Vagina (tissue), 2 donors: ENCODE measurements around the gene PSMB3. TPM values are rescaled to one million over a fixed set of nuclear protein-coding genes. Genes with fewer than 3 reads are reported as not detected.

ENCODE experiments used
- DNase-seq, 2 donors: peaks; one replicate each; pipeline ENCODE4 v3.0.0-alpha.2; 2017; ENCODE audit errors: extremely low spot score in 2 of 2
- H3K27ac ChIP-seq: fragments of 200-600 bp; sonication (generic); one replicate; pipeline ENCODE4 v1.5.1; 2019
- H3K27me3 ChIP-seq: fragments of 200-600 bp; sonication (generic); one replicate; pipeline ENCODE4 v1.5.1; 2019
- H3K36me3 ChIP-seq, 2 donors: fragments of 200-600 bp; sonication (generic); one replicate each; pipeline ENCODE4 v1.5.1; 2017 to 2019
- H3K4me1 ChIP-seq: fragments of 200-600 bp; sonication (generic); one replicate; pipeline ENCODE4 v1.5.1; 2019
- H3K4me3 ChIP-seq, 2 donors: fragments of 200-600 bp; sonication (generic); 1 replicate in 1 of 2; 2 replicates in 1 of 2; pipeline ENCODE4 v1.5.1; 2016 to 2019
- H3K9me3 ChIP-seq: fragments of 200-600 bp; sonication (generic); one replicate; pipeline ENCODE4 v1.5.1; 2019
- POLR2A ChIP-seq, 2 donors: fragments of 450-650 bp; IDR thresholded peaks; one replicate each; pipeline ENCODE4 v1.6.1; 2017; ENCODE audit warnings: antibody characterized with exemption in 2 of 2, mild to moderate bottlenecking in 2 of 2, moderate library complexity in 2 of 2
- POLR2AphosphoS5 ChIP-seq, 2 donors: sonication (generic); formaldehyde crosslinking; IDR thresholded peaks; one replicate each; pipeline ENCODE4 v1.9.0; 2017; ENCODE audit warnings: antibody characterized with exemption in 2 of 2, mild to moderate bottlenecking in 2 of 2, low read depth in 1 of 2; ENCODE audit not compliant: insufficient read depth in 1 of 2
- intact Hi-C: fragments of 100-400 bp; cut with DNase I; formaldehyde crosslinking; loops from one replicate; pipeline ENCODE4 v1.15.1; 2023
- total RNA-seq: library from RNA; depleted of rRNA; stranded (reverse); fragments of >200 nt; gene quantifications from one replicate; pipeline ENCODE4 v1.2.3, GENCODE V29; 2016
- TF ChIP-seq, protein P1 (sequence below), 3 experiments: fragments of 450-650 bp in 2 of 3; fragments of 200-600 bp in 1 of 3; sonication (generic) in 1 of 3; IDR thresholded peaks; one replicate each; pipeline ENCODE4 v1.5.1; 2017 to 2019; ENCODE audit warnings: antibody characterized with exemption in 3 of 3, mild to moderate bottlenecking in 2 of 3, moderate library complexity in 2 of 3

Gene PSMB3
- total RNA-seq, 1 donor from 2014 or later: 193 TPM

- Histone ChIP-seq H3K9me3 (no peaks in the 10 kb centered on the region), H3K27ac (peak overlapping the region; percentile 83), H3K27me3 (no peaks in the 10 kb centered on the region), H3K36me3 (peaks cover 0 to 3% of the 10 kb centered on the region in 2 donors), H3K4me1 (peaks cover 70% of the 10 kb centered on the region), H3K4me3 (peak overlapping the region; percentile 65 to 98)
- TF ChIP-seq, protein P1, sequence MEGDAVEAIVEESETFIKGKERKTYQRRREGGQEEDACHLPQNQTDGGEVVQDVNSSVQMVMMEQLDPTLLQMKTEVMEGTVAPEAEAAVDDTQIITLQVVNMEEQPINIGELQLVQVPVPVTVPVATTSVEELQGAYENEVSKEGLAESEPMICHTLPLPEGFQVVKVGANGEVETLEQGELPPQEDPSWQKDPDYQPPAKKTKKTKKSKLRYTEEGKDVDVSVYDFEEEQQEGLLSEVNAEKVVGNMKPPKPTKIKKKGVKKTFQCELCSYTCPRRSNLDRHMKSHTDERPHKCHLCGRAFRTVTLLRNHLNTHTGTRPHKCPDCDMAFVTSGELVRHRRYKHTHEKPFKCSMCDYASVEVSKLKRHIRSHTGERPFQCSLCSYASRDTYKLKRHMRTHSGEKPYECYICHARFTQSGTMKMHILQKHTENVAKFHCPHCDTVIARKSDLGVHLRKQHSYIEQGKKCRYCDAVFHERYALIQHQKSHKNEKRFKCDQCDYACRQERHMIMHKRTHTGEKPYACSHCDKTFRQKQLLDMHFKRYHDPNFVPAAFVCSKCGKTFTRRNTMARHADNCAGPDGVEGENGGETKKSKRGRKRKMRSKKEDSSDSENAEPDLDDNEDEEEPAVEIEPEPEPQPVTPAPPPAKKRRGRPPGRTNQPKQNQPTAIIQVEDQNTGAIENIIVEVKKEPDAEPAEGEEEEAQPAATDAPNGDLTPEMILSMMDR (IDR thresholded peaks at IDR 0.05): no peak
- TF ChIP-seq POLR2AphosphoS5 (IDR thresholded peaks at IDR 0.05; ENCODE audit: insufficient read depth in 1 of 2, low read depth in 1 of 2): peak; percentile 64 to 91
- peak in 1 of 2 donors; percentile 65 for TF ChIP-seq POLR2A (IDR thresholded peaks at IDR 0.05)
- DNase-seq: peak in 1 of 2 donors; percentile 95
- intact Hi-C loops: loop anchor here (2.0 to 5.0 kb wide), 2 partner anchors 19 to 48 kb away; partner anchors contain the start of genes CISD3 and PIP4K2B
Observed at GRCh38 chr17:38749223-38750043, 3.1 kb upstream of the PSMB3 start.

DNA sequence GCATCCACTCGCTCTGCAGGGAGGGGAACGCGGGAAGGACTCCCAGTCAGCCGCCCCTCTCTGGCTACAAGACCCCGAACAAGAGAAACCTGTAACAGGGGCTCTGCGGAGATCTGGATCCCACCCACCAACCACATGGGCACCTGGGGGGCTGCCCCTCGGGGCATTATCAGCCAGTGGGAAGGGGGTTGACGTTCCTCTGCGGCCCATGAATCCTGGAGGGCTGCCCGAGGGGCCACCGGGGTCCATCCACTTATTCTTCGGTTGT lies 2.6 kb upstream of the PSMB3 start:
- Histone ChIP-seq H3K36me3 (peaks cover 0 to 8% of the 10 kb centered on the region in 2 donors), H3K27ac (peak overlapping the region; percentile 83), H3K27me3 (no peaks in the 10 kb centered on the region), H3K4me1 (peaks cover 76% of the 10 kb centered on the region), H3K4me3 (peak overlapping the region; percentile 65 to 98), H3K9me3 (no peaks in the 10 kb centered on the region)
- intact Hi-C loops: loop anchor here (5.0 kb wide), 1 partner anchor 47 kb away; the partner anchor contains the start of gene PIP4K2B
- TF ChIP-seq, protein P1 (IDR thresholded peaks at IDR 0.05): no peak
- TF ChIP-seq POLR2A (IDR thresholded peaks at IDR 0.05) (no peak), POLR2AphosphoS5 (IDR thresholded peaks at IDR 0.05; ENCODE audit: insufficient read depth in 1 of 2, low read depth in 1 of 2) (no peak)
- DNase-seq: no peak

- Histone ChIP-seq H3K27me3 (no peaks in the 10 kb centered on the region), H3K4me3 (peak overlapping the region; percentile 65 to 98), H3K36me3 (peaks cover 0 to 12% of the 10 kb centered on the region in 2 donors), H3K27ac (peak overlapping the region; percentile 83), H3K4me1 (peaks cover 76% of the 10 kb centered on the region), H3K9me3 (no peaks in the 10 kb centered on the region)
- DNase-seq: no peak
- TF ChIP-seq POLR2A (IDR thresholded peaks at IDR 0.05) (no peak), POLR2AphosphoS5 (IDR thresholded peaks at IDR 0.05; ENCODE audit: insufficient read depth in 1 of 2, low read depth in 1 of 2) (no peak)
- TF ChIP-seq, protein P1 (IDR thresholded peaks at IDR 0.05): no peak
- intact Hi-C loops: loop anchor here (5.0 kb wide), 1 partner anchor 47 kb away; the partner anchor contains the start of gene PIP4K2B
Observed at GRCh38 chr17:38750312-38751121, 2.0 kb upstream of the PSMB3 start.

DNA sequence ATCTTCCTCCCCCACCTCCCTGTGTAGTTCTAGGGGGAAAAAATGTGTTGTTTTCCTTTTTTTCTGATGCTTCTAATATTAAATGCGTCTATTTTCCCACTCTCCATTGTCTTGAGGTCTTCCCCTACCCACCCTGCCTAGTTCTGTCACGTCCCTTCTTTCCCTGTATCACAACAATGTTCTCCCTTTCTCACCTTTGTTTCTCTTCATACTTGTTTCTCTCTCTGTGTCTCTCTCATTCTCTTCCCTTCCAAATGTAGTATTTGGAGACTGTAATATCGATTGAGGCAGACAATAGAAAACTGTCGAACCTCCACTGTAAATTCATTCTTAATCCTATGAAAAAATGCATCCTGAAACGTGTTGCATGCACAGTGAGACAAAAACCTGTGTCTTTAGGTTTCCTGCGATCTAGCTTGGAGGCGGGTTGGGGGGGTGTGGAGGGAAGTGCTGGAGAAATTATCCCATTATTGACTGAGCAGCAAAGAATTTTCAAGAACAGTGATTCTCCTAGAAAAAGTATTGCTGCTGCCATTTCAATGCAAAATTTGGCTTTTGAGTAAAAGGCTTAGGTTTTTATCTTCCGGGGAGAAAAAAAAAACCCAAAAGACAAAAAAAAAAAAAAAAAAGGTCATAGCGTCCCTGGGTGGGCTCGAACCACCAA lies 1.3 kb upstream of the PSMB3 start:
- peak overlapping the region; percentile 65 to 91 for H3K4me3 ChIP-seq
- DNase-seq: no peak
- no peaks in the 10 kb centered on the region for H3K27me3 ChIP-seq
- intact Hi-C loops: loop anchor here (5.0 kb wide), 1 partner anchor 46 kb away; the partner anchor contains the start of gene PIP4K2B
- peak overlapping the region; percentile 83 for H3K27ac ChIP-seq
- peaks cover 0 to 19% of the 10 kb centered on the region in 2 donors for H3K36me3 ChIP-seq
- TF ChIP-seq, protein P1 (IDR thresholded peaks at IDR 0.05): no peak
- TF ChIP-seq POLR2A (IDR thresholded peaks at IDR 0.05): no peak
- TF ChIP-seq POLR2AphosphoS5 (IDR thresholded peaks at IDR 0.05; ENCODE audit: insufficient read depth in 1 of 2, low read depth in 1 of 2): no peak
- peaks cover 68% of the 10 kb centered on the region for H3K4me1 ChIP-seq
- no peaks in the 10 kb centered on the region for H3K9me3 ChIP-seq
